DMS53 (cell line): ENCODE measurements around the gene ATP9B.
"Not testable (repeated sequence)": the region's sequence is repeated elsewhere in the genome, so short reads cannot be mapped to it uniquely, and the experiment has no call there.

Experiments
- DNase-seq: peaks from one replicate; lab custom pipeline; 2025; lab: John Stamatoyannopoulos, UW

ATP9B gene

DNA sequence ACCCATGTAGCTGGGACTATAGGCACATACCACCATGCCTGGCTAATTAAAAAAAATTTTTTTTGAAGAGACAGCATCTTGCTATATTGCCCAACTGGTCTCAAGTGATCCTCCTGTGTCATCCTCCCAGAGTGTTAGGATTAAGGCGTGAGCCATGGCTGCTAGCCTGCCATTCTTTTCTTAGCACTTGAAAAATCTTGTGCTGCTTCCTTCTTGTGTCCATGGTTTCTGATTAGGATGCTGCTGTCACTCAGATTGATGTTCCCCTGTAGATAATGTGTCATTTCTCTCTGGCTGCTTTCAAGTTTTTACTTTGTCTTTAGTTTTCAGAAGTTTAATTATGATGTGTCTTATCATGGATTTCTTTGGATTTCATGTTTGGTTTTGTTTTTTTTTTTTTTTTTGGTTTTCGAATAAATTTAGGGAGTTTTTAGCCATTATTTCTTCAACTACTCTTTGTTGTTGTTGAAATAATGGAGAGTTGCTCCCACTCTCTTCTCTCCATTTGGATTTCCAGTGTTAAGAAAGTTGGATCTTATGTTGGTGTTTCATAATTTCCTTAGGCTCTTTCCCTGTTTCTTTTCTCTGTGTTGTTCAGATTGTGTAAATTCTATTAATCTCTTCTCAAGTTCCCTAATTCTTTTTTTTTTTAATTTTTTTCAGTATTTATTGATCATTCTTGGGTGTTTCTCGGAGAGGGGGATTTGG is 2.5 kb downstream of the ATP9B start:
- no peak for DNase-seq

DNA sequence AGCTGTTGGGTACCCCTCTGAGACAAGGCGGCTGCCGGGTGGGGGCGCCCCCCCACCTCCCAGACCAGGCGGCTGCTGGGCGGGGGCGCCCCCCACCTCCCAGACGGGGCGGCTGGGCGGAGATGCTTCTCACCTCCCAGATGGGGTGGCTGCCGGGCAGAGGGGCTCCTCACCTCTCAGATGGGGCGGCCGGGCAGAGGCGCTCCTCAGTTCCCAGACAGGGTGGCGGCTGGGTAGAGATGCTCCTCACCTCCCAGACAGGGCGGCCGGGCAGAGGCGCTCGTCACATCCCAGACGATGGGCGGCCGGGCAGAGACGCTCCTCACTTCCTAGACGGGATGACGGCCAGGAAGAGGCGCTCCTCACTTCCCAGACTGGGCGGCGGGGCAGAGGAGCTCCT is 3.5 kb downstream of the ATP9B start:
- DNase-seq, result not testable (repeated sequence)

DNA sequence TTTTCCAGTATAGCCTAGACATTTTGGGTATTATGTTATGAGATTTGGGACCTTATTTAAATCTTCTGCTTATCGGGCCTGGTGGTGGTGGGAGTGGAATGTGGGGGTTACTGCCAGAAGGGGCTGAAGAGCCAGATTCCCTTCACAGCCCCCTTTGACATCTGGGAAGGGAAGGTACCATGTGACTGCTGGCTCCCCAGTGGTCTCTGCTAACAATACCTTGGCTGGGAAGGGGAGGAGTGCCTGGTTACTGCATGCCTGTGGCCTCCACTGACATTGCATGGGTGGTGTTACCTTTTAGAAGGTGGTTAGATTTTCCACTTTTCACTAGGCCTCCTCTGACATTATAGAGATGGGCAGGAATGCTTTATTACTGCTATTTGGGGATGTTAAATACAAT is 8.0 kb downstream of the ATP9B start:
- no peak for DNase-seq

DNA sequence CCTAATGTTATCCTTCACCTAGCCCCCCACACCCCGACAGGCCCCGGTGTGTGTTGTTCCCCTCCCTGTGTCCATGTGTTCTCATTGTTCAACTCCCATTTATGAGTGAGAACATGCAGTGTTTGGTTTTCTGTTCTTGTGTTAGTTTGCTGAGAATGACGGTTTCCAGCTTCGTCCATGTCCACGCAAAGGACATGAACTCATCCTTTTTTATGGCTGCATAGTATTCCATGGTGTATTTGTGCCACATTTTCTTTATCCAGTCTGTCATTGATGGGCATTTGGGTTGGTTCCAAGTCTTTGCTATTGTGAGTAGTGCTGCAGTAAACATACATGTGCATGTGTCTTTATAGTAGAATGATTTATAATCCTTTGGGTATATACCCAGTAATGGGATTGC is 9.6 kb downstream of the ATP9B start:
- not testable (repeated sequence) for DNase-seq

DNA sequence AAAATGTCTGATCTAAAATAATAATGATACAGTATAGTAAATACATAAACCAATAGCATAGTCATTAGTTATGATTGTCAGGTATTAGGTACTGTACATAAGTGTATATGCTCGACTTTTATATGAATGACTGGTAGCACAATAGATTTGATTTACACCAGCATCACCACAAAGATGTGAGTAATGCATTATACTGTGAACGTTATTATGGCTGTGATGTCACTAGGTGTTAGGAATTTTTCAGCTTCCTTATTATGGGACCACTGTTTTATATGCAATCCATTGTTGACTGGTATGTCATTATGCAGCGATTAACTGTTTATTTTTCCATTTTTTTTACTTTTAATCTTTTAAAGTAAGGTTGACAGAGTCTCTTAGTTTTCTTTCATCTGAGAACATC is 23.7 kb downstream of the ATP9B start:
- no peak for DNase-seq

DNA sequence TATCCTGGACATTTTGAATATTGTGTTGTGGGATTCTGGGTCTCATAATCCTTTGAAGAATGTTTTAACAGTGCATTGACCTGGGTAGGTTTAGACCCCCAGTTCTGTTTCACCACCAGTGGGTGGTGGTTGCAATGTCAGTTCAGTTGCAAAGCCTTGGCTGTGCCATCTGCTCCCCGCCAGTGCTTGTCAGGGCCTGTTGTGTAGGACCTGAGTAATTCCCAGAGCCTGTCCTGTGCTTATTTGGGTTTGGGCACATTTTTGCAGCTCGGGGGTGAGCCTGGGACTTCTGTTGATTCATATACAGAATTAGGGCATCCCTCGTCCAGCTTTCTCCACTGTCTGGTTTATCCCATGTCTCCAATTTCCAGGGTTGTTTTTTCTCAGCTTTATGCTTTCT is 24.8 kb downstream of the ATP9B start:
- DNase-seq, result no peak

DNA sequence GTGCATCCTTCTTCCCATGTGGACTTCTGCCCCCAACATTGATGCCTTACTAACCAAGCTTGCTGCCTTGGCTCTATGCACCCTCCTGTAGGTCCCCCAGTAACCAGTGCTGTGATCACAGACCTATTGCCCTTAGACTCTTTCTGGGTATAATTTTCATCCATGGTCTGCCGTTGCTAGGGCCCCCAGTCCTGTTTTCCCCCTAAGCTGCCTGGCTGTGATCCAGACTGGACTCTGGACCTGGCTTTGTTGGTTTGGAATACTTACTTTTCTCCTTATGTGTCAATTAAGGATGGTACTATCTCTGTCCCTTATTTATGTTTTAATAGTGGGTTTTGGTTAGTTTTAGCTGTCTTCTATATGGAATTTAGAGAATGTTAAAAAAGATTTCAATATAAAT is 26.0 kb downstream of the ATP9B start:
- DNase-seq, result no peak

DNA sequence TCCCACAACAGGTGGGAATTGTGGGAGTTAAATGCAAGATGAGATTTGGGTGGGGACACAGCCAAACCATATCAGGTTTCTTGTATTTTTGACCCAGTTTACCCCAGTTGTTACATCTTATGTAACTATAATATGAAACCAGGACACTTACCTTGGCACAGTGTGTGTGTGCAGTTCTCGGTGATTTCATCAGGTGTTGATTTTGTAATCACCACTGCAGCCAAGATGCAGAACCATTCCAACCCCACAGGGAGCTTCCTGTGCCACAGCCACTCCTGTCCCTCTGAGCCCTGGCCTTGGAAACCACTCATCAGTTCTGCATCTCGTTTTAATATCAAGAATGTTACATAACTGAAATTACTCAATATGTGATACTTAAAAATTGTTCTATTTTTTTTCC is 31.8 kb downstream of the ATP9B start:
- DNase-seq, result no peak

DNA sequence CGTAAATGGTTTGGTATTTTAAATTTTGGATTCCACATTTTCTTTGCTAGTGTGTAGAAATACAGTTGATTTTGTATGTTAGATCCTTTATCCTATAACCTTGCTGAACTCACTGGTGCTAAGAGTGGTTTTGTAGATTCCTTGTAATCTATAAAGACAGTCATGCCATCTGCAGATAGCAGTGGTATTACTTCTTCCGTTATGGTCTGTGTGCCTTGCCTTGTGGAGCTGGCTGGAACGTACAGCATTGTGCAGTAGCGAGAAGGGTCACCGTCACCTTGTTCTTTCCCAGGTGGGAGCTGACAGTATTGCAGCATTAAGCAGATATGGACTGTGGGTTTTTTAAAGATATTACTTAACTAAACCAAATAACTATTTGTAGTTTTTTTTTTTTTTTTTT is 33.7 kb downstream of the ATP9B start:
- no peak for DNase-seq

DNA sequence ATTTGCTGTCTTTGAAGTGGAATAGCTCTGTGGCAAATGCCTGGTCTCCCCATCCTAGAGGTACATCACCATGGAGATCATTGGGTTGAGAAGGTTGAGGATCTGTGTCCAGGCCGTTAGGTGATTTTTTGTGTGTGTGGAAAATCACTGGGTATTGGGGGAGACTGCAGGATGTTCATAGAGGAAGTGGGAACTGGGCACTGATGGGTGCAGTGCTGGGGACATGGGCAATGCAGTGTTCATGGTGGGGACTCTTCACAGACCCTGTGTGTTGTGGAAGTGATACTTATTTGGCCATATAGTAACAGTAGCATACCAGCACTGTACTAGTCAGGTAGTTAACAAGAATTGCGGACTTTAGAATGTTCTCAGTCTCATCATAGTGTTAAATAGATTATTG is 34.9 kb downstream of the ATP9B start:
- DNase-seq, result no peak

DNA sequence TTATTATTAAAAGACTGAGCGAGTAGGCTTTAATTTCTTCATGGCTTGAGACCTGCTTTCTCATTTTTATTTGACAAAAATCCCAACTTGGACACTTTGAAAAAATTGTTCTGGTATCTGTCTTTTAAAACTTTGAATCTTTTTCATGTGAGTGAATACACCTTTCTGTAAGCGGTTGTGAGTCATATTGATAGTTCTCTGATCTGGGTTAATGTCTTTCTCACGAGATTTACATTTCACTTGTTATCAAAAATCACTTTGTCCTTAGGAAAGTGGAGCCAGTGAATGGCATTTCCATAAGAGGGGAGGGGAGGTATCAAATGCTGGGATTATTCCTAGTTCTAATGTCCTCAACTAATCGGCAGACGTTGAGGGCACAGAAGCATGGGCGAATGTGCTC is 36.3 kb downstream of the ATP9B start:
- DNase-seq, result no peak

DNA sequence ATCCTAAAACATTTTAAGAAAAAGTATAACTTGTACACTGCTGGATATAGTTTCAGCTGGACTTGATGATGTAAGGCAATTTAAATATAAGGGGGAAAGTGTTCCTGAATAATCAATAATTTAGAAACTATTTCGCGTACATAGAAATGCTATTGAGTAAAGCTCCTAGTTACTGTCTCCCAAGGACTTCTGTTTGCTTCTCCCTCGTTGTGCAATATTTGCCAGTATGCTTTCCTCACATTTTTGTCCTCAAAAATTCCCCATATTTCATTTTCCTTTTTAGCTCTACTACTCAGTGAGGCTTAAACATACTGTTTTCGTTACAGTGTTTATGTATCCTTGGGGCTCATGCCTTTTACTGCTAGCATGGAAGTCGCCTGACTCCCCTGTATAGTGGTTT is 36.9 kb downstream of the ATP9B start:
- DNase-seq, result no peak

DNA sequence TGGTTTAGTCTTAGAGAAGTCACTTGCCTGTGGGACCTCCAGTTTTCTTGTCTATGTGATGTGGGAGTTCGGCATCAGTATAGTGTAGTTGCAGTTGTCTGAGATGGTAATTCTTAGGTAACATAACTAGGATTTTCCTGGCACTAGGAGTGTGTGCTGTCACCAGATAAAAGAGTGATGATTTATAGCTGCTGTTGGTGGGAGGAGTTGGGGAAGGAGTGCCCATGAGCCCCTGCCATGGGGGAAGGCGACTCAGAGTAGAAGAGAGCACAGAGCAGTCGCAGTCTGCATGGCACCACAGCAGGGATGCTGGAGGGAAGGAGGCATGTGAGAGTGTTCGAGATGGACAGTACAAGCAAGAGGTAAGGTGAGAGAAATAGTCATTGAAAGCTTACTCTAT is 38.7 kb downstream of the ATP9B start:
- DNase-seq, result no peak

DNA sequence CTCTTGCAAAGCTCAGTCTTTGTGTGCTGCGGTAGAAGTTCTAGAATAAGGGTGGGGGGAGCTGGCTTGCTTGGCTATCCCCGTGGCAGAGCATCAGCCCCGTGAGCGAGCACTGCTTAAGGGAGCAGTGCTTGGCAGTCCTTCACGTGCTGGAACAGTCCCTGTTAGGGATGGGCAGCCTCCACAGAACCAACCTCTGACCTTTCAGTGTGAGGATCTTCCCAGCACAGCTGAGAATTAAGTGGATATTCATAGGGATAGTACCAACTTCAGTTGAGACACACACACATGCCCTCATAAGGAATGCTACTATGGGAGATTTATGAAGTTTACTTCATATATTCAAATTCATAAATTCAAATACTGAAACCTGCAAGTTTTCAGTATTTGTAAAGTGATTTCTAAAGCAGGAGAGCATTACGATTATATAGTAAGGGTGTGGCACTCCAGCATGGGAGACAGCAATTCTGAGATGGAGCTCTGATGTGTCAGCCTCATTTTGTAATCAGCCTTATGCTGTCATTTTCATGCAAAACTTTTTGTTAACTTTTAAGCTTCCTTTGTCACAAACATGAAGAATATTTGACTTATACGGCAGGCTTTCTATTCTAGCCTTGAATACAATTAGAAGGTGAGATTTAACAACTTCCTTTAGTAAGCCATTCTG is 39.5 kb downstream of the ATP9B start:
- DNase-seq, result no peak

DNA sequence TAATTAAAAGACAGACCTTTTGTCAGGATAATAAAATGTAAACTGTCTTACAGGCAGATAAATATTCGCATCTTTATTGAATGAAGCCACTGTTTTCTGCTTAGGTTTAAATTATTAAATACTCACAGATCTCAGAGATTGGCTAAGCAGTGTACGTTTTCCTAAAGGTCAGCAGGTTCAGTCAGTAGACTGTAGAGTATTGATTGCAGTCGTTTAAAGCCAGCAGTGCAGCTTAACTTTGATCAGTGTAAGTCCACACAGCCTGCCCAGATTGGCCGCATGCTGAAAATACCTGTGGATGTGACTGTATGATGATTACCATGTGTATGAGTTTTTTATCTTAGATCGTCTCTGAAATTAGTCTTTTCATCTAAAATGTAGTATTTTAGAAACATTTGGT is 42.3 kb downstream of the ATP9B start:
- no peak for DNase-seq

DNA sequence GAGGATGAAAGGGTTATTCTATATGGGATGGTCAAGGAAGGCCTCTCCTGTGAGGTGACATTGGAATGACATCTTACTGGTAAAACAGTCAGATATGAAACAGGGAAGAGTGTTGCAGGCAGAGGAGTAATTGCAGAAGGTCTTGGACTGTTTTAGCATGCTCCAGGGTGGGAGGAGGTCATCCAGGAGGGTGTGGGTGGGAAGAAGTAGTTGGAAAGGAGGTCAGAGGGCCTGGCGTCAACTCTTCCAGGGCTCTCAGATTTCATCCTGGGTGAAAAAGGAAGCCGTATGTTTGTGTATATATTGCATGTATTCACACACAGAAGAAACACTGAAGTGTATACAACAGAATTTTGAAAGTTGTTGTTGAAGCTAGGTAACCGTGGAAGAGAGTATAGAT is 48.2 kb downstream of the ATP9B start:
- DNase-seq, result no peak

DNA sequence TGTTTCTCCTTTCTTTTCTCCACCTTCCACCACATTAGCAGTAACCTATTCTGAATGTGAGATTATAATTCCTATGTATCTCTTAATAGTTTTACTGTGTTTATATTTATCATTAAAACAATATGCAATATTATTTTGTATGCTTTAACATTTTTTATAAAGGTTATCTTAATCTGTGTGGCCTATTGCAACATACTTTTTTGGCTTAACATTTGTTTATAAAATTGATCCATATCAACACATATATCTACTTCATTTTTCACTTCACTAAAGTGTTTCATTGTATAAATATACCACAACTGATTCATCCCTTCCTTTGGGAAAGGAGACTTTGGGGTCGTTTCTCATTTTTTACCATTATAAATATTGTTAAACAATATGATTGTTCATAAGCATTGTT is 48.6 kb downstream of the ATP9B start:
- no peak for DNase-seq

DNA sequence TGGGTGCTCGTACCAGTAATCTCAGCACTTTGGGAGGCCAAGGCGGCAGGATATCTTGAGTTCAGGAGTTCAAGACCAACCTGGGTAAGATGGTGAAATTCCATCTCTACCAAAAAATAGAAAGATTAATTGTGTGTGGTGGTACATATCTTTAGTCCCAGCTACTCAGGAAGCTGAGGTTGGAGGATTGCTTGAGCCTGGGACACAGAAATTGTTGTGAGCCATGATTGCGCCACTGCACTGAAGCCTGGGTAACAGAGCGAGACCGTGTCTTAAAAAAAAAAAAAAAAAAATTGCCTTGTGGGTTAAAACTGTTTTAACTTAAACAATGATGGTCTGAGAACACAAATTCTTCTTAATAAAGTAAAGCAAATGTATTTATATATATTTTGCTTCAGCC is 49.6 kb downstream of the ATP9B start:
- DNase-seq, result no peak

DNA sequence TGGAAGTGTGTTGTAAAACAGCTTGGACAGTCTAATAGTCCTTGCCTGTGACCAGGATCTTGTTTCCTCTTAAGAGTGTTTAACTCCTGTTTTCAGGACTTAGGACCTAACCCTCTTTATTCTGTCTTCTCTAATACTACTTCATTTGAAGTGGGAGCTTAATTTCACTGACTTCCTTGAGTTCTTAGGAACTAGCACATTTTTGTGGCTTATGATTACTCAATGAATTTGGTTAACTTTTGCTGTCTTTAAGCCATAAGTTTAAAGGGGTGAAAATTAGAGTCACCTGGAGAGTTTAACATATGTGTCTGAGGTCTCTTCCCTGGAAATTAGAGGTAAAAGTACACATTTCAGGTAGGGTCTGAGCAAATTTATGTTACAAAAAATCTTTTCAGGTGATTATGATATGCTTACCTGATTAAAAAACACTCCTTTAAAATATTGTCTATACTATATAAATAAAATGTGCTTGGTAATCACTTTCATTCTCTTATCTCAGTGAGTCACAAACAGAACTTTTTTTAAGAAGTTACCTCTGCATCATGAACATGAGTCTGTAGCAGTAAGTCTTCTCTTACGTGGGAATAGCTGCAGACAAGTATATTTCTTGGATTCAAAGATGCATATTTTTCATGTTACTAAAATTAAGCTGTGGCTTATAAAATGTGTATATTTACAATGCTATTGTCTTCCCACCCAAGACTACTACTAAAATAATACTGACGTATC is 52.7 kb downstream of the ATP9B start:
- no peak for DNase-seq

DNA sequence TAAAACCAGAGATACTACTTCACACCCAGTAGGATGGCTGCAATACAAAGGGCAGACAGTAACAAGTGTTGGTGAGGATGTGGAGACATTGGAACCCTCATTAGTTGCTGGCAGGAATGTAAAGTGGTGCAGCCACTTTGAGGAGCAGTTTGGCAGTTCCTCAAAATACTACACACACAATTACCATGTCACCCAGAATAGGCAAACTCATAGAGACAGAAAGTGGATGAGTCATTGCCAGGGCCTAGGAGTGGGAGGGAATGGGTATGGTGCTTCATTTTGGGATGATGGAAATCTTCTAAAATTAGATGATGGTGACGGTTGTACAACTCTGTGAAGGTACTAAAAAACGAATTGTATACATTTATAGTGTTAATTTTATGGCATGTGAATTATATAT is 54.8 kb downstream of the ATP9B start:
- DNase-seq, result peak; percentile 18

DNA sequence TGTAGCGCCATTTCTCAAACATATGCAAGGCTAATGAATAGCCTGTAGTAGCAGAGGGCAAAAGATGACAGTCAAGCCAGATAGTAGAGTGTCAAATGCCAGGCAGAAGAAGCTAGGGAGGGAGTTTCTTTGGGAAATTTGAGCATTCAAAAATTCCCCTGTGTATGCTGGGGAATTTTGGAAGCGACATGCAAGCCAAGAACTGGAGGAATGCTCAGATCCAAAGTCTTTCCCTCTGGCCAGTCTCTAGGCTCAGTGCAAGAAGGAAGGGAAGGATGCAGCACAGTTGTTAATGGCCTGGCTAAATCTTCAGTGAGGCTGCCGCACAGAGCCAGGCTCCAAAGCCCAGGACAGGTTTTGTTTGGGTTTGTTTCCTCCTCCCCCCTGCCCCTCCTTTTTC is 59.9 kb downstream of the ATP9B start:
- no peak for DNase-seq

DNA sequence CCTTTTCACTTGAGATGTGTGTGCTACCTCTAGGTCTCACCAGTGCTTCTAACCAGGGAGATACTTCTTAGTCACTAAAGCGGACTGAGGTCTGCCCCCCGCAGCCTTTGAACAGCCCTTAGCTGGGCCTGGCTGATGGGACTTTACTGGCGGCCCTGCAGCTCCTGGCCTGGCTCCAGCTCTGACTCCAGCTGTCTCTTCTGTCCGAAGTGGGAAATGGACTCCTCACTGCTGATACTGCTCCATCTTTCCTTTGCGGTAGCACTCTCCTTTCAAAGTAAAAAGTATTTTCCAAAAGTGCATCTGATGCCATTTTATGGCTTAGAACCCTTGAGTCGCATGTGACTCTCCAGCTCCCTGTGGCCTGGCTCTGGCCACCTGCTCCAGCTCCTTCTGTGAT is 64.5 kb downstream of the ATP9B start:
- DNase-seq, result no peak

DNA sequence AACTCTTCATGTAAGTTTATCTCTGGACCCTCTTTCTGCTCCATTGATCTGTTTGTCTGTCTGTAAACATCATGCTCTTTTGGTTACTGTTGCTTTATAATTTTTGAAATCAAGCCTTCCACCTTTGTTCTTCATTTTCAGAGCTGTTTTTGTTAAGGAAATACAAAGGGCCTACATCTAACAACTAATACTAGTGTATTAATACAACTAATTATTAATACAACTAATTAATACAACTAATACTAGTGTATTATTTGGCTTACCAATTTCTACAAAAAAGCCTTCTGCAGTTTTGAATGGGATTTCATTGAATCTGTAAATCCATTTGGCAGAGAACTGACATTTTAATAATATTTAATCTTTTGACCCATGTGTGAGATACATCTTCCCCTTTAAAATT is 66.7 kb downstream of the ATP9B start:
- no peak for DNase-seq

DNA sequence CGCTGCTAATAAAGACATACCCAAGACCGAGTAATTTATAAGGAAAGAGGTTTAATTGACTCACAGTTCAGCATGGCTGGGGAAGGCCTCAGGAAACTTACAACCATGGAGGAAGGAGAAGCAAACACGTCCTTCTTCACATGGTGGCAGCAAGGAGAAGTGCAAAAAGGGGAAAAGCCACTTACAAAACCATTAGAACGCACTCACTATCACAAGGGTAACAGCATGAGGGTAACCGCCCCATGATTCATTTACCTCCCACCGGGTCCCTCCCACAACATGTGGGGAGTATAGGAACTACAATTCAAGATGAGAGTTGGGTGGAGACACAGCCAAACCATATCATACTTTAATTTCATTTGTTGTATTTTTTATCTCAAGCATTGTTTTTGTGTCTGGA is 67.5 kb downstream of the ATP9B start:
- DNase-seq, result no peak
